CD4-positive, alpha-beta T cell treated with Interleukin-17A for 1 hour (primary cell): Measurements from ENCODE around the gene MARCHF2.
"Not testable (repeated sequence)": the region's sequence is repeated elsewhere in the genome, so short reads cannot be mapped to it uniquely, and the experiment has no call there.

Experiments
- DNase-seq: peaks from one replicate; pipeline ENCODE4 v3.0.0-alpha.2; 2020

Gene MARCHF2

GRCh38 chr19:8387688-8388611 lies 25.2 kb upstream of the MARCHF2 start:
- DNase-seq, result no peak

- no peak for DNase-seq
These were observed 24.5 kb upstream of the MARCHF2 start for GRCh38 chr19:8388612-8388958.

- DNase-seq, result peak; percentile 100
These were observed 23.1 kb upstream of the MARCHF2 start, which contains the start of gene RAB11B for GRCh38 chr19:8389891-8390616. Gene RAB11B, plus strand, starts transcription at chr19:8390360. Its CDS starts 57 bp downstream, at chr19:8390417.

GRCh38 chr19:8390617-8390981 lies 22.5 kb upstream of the MARCHF2 start:
- peak; percentile 94 for DNase-seq

GRCh38 chr19:8391198-8392016 lies 21.7 kb upstream of the MARCHF2 start:
- DNase-seq, result no peak

GRCh38 chr19:8392017-8392591 lies 21.0 kb upstream of the MARCHF2 start:
- DNase-seq, result no peak

- DNase-seq, result no peak
These were observed 19.8 kb upstream of the MARCHF2 start for GRCh38 chr19:8393192-8393870.

- DNase-seq, result no peak
These were observed 19.2 kb upstream of the MARCHF2 start for GRCh38 chr19:8393871-8394250.

- no peak for DNase-seq
These were observed 17.5 kb upstream of the MARCHF2 start for GRCh38 chr19:8395621-8396082.

- DNase-seq, result no peak
These were observed 16.9 kb upstream of the MARCHF2 start for GRCh38 chr19:8396185-8396562.

GRCh38 chr19:8396563-8397203 lies 16.4 kb upstream of the MARCHF2 start:
- peak; percentile 85 for DNase-seq

GRCh38 chr19:8397271-8397670 lies 15.8 kb upstream of the MARCHF2 start:
- DNase-seq, result no peak

- no peak for DNase-seq
These were observed 15.3 kb upstream of the MARCHF2 start for GRCh38 chr19:8397746-8398310.

GRCh38 chr19:8398311-8398771 lies 14.8 kb upstream of the MARCHF2 start:
- DNase-seq, result no peak

GRCh38 chr19:8399681-8400188 lies 13.4 kb upstream of the MARCHF2 start:
- DNase-seq, result no peak

GRCh38 chr19:8401981-8402411 lies 11.1 kb upstream of the MARCHF2 start:
- no peak for DNase-seq

GRCh38 chr19:8403098-8403819 lies 9.8 kb upstream of the MARCHF2 start:
- no peak for DNase-seq

GRCh38 chr19:8403820-8404109 lies 9.3 kb upstream of the MARCHF2 start:
- DNase-seq, result no peak

GRCh38 chr19:8404391-8405151 lies 8.5 kb upstream of the MARCHF2 start:
- DNase-seq, result no peak

GRCh38 chr19:8410718-8411117 lies 2.4 kb upstream of the MARCHF2 start:
- not testable (repeated sequence) for DNase-seq
